LNCAP (cell line): ENCODE data around the gene IRX1.

Experiments
- CTCF ChIP-seq: fragments of 450-650 bp; IDR thresholded peaks from 2 replicates; pipeline ENCODE4 v1.5.1; 2017; ENCODE audit warnings: mild to moderate bottlenecking

Gene IRX1

DNA sequence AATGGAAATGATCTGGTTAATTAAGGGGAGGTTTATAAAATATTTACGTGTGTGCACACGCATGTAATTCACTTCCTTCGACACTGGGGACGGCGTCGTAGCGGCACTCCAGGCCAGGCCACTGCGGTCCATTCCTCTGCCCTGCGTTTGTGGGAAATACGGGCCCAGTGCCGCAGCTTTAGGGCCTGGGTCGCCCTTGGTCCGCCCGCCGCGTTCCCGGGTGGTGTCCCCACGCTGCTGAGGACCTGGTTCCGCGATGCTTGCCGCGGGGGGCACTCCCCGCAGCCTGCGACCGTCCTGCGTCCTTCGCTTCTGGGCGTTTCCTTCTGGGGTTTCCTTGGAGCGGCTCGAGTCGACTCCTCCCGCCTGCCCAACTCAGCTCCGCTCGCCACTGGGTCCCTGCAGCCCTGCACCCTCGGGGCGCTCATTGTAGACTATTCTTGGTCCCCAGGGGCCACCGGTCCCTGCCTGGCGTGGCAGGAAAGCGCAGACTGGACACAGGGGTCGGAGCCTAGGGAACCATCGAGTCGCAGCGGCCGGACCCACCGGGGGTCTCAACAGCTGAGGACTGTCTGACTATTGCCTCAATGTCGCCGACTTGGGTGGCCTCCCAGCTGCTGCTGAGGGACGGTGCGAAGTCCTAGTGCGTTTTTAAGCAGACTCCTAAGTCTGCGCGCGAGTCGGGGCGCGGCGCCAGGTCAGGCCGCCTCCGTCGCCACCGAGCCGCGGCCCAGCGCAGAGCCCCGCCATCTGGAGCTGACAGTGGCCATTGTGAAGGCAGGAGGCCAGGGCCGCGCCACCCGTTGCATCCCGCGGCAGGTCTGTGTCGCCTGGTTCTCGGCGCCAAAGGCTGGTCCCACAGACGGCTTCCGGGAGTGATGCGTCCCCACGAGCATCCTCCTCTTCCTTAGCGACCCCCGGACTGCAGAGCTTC lies 4.4 kb upstream of the IRX1 start:
- no peak for TF ChIP-seq CTCF

DNA sequence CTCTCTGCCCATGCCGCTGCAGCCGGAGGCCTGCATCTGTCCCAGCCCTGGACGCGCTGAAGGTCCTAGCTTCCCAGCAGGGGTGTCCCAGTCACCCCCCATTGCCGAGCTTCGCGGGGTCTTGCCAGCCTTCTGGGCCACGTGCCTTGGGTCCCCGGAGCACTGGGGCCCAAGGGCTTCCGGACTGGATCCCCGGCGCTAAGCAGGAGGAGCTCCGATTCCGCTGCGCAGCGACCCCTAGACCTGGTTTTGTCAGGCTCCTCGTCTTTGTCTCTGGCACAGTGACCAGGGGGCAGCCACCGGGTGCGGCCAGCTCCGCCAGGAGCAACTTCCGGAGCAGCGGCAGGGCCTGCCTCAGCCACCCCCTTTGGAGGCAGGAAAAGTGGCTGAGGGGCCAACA lies 3.3 kb upstream of the IRX1 start:
- no peak for TF ChIP-seq CTCF

DNA sequence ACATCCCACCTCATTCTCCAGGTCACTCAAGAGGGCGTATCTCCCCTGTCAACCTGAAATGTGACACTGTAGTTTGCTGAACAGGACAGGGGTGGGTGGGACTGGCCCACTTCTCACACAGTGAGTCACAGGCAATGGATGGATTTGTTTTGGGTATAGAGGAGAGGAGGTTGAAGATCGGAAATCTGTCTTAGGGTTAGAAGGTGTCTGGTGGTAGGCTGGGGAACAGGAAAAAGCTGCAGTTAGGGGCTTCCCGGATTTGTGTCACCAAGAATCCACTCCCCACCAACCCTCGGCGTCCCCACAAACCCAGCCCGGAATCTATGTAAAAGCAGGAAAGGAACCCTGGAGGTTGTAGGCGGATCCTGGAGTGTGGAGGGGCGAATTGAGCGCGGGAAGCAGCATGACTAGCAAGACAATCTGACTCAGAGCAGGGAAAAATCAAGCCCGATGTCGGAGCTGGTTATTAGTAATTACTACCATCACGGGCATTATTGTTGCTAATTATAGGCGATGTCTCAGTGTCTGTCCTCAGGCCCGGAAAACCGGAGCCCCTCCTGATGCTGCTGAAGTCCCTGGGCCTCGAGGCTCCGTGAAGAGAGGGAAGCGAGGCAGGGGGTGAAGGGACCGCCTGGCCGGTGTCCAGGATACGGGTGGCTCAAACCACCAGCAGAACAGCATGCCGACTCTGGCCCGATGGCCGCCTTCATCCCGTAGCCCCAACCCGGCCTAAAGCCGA lies 1.7 kb upstream of the IRX1 start:
- no peak for TF ChIP-seq CTCF

- no peak for TF ChIP-seq CTCF
Observed at GRCh38 chr5:3594510-3595005, 1.1 kb upstream of the IRX1 start.

GRCh38 chr5:3596261-3596825 lies 711 bp downstream of the IRX1 start:
- TF ChIP-seq CTCF: no peak

DNA sequence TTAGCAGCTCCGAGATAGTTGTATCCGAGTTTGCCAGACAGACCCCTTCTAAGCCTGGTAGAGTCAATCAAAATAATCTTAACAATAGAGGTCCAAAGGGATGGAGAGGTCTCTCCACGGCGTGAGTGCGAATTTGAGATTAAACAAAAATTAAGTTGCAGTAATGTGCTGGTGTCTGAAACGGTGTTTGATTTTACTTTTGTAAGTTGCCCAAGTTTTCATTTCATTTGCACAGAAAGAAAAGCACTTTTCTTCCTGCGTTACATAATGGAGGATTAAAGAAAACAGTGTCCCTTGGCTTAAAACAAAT lies 1.2 kb downstream of the IRX1 start:
- TF ChIP-seq CTCF: no peak

GRCh38 chr5:3597167-3598007 lies 1.8 kb downstream of the IRX1 start:
- TF ChIP-seq CTCF: no peak
